GM18508 (cell line): Measurements from ENCODE around the gene OCRL.

Experiments
- ATAC-seq: cut with Tn5 transposase; IDR thresholded peaks from one replicate; pipeline ENCODE4 v1.9.1; 2021; ENCODE audit warnings: moderate number of reproducible peaks; ENCODE audit not compliant: insufficient read depth, unreplicated experiment

OCRL gene

GRCh38 chrX:129540068-129540653 lies at the start of gene OCRL:
Gene OCRL, plus strand, starts transcription at chrX:129540259. Its CDS starts 181 bp downstream, at chrX:129540440.
- no peak for ATAC-seq

DNA sequence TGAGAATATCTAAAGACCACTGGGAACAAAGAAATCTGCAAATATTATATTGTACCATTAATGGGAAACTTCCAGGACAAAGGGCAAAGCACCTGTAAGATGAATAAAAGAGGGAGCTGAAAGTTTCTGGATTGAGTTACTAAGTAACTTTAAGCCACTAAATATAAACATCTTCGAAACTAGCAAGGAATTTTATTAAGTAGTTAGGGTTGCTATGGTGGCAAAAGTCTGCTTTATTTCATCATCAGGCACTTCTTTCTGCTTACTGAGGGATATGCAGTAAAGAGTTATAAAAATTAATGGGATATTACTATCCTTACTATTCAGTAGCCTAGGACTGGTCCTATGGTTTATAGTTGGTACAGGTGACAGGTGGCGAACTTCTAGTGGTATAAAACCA lies 49.7 kb upstream of the OCRL start:
- ATAC-seq = no peak

- ATAC-seq = no peak
Measured at GRCh38 chrX:129493643-129494042, 46.4 kb upstream of the OCRL start.

GRCh38 chrX:129494887-129495286 lies 45.2 kb upstream of the OCRL start:
- no peak for ATAC-seq

DNA sequence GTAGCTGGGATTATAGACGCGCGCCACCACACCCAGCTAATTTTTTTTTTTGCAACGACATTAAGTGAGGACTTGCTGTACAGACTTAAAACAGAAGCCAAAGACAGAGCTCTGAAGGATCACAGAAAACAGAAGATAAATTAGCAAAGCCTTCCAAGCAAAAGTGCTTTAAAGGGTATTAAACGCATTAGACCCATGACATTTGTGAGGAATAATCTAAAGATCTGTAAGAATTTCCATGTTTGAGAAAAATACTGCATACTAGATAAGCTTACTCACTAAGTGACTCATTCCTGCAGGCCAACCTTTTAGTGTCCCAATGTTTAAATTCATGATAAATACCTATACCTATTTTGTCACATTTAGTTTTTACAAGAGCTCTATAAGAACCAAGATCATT lies 44.2 kb upstream of the OCRL start:
- no peak for ATAC-seq

GRCh38 chrX:129496625-129497024 lies 43.4 kb upstream of the OCRL start:
- no peak for ATAC-seq

GRCh38 chrX:129497146-129497843 lies 42.8 kb upstream of the OCRL start:
- no peak for ATAC-seq

GRCh38 chrX:129510331-129510730 lies 29.7 kb upstream of the OCRL start:
- ATAC-seq = no peak

DNA sequence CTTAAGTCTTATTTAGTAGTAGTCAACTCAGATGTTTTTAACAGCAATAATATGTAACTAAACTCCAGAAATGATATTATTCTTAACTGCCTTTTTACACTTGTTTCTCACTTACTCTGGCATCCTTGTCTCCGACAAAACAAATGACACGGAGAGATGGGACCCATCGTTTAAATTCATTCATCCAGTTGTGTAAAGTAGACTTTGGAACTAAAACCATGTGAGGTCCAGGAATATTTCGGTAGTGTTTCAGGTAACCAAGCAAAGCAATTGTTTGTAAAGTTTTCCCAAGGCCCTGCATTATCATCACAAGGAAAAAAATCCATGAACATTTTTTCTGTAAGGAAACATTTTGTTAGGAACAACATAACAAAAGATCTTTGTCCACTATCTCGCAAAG lies 28.4 kb upstream of the OCRL start:
- no peak for ATAC-seq

- no peak for ATAC-seq
Measured at GRCh38 chrX:129512409-129512808, 27.6 kb upstream of the OCRL start.

- no peak for ATAC-seq
Measured at GRCh38 chrX:129516402-129516801, 23.7 kb upstream of the OCRL start.

- ATAC-seq = no peak
Measured at GRCh38 chrX:129520151-129520550, 19.9 kb upstream of the OCRL start.

GRCh38 chrX:129522184-129523078 lies 17.6 kb upstream of the OCRL start:
- ATAC-seq = no peak

DNA sequence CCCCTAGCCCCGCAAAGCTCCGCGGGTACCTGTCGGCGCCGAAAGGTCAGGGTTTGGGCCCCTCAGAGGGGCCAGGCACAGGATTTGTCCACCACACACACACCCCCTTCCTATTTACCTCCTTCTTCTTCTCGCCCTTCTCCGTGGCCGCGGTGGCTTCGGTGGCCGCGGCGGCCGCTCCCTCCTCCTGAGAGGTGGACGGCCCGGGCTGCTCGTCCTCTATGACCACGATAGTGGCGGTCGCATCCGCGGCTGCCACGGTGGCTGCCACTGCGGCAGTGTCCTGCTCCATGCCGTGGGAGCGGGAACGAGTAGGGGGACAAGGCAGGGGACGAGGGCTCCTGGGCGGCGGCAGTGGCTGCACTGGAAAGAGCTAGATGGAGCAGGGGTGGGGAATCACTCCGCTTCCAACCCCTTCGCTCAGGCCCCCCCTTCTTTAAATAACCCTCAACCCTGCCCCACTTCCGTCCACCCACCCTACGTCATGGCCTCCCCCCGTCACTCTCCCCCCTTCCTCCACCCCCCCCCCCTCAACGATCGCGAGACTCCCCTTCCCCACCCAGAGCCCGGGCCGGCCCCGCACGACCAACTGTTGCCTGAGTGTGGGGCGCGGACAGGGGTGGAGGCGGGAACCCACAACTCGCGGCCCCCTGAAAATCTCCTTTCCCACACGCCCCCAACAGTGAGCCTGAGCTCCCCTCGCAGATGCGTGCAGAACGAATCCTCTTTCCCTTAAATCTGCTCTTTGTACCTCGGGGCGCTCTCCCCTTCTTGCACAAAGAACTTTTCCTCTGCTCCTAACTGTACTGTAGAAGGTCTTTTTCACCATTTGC lies 16.8 kb upstream of the OCRL start, which contains the start of gene SMARCA1:
Gene SMARCA1 (minus strand): TSS at position 412 of the 833 bp plus-strand sequence. CDS start 120 bp downstream, at position 292.
- ATAC-seq = no peak

DNA sequence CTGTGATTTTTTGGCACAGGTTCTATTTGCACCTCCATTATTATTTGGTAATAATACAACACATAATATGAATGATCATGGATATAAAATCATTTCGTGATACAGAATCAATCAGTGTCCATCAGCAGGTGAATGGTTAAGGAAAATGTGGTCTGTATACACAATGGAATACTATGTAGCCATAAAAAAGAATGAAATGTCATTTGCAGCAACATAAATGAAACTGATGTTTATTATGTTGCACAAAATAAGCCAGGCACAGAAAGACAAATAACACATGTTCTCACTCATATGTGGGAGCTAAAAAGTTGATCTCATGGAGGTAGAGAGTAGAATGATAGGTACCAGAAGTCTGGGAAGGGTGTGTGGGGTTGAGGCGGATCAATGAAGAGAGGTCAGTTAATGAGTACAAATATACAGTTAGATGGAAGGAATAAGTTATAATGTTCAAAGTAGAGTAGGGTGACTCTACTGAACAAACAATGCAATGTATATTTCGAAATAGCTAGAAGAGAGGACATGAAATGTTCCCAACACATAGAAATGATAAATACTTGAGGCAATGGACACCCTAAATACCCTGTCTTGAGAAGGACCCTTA lies 15.7 kb upstream of the OCRL start:
- ATAC-seq = no peak

GRCh38 chrX:129525162-129525561 lies 14.9 kb upstream of the OCRL start:
- ATAC-seq = no peak

DNA sequence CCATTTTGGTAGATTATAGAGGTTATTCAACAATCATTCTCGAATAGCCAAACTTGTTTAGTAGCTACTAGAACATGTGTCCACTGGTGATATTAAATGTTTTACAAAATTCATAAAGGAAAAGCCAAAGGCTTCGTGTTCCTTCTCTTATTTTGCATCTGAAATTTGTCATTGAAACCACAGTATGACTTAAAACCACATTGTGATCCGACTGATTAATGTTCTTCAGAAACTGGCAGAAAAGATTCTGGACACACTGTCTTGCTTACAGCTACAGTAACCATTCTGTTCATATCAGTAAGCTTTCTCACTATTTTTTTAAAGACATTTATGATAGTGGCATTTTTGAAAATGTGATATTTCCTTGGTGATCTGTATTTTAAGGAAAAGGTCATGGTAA lies 14.2 kb upstream of the OCRL start:
- ATAC-seq = no peak

DNA sequence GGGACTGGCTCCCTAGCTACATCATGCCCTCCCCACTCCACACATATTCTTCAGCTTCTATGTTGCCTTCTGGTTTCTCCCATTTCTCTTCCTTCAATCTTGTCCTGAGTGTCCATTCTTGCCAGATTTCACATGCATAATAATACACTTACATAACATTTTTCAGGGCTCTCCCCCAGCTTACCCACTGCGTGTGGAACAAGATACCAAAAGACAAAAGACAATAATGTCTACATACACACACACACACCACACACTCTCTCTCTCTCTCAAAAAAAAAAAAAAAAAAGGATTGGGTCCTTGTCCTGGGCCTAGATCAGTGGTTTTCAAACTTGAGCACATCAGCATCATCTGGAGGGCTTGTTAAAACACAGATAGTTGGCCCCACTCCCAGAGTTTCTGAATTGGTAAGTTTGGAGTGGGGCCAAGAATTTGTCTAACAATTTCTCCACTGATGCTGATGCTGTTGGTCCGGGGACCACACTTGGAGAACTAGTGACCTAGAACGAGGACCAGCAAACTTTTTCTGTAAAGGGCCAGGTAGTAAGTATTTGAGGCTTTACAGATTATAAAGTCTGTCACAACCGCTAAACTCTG lies 10.3 kb upstream of the OCRL start:
- no peak for ATAC-seq

DNA sequence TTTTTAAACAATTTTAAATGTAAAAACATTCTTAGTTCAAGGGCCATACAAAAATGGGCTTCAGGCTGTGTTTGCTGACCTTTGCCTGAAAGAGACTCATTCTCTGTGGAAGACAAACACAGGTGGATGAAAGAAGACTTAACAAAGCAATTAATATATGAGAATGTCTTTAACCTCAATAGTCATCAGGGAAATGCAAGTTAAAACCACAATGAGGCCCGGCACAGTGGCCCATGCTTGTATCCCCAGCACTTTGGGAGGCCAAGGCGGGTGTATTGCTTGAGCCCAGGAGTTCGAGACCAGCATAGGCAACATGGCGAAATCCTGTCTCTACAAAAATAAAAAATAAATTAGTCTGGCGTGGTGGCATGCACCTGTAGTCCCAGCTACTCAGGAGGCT lies 9.6 kb upstream of the OCRL start:
- ATAC-seq = no peak
